Psoas muscle (tissue), 8 donors: ENCODE measurements around the gene JADE2. TPM values are rescaled to one million over a fixed set of nuclear protein-coding genes. Genes with fewer than 3 reads are reported as not detected.

Experiments used
- ATAC-seq, 4 donors: fragments of 200-7000 bp; cut with Tn5 transposase; one replicate each; pipeline ENCODE4 v1.9.1; 2020; ENCODE audit warnings: moderate library complexity in 3 of 4, mild to moderate bottlenecking in 2 of 4
- DNase-seq, 2 donors: peaks; one replicate each; pipeline ENCODE4 v3.0.0-alpha.2; 2020
- H3K27ac ChIP-seq: fragments of 200-600 bp; one replicate; pipeline ENCODE4 v1.8.0; 2022
- H3K27me3 ChIP-seq, 3 donors: fragments of 200-600 bp in 1 of 3; one replicate each; pipeline versions ENCODE4 v1.6.1 to v1.8.0; 2013 to 2022; ENCODE audit warnings: low read length in 2 of 3, mild to moderate bottlenecking in 2 of 3, moderate library complexity in 1 of 3; ENCODE audit not compliant: insufficient read depth in 3 of 3
- H3K36me3 ChIP-seq, 2 donors: fragments of 200-600 bp in 1 of 2; one replicate each; pipeline versions ENCODE4 v1.6.1 to v1.8.0; 2013 to 2022; ENCODE audit warnings: low read depth in 1 of 2, mild to moderate bottlenecking in 1 of 2, moderate library complexity in 1 of 2; ENCODE audit not compliant: insufficient read depth in 1 of 2
- H3K4me1 ChIP-seq: fragments of 200-600 bp; one replicate; pipeline ENCODE4 v1.8.0; 2022
- H3K4me3 ChIP-seq: fragments of 200-600 bp; one replicate; pipeline ENCODE4 v1.8.0; 2022; ENCODE audit warnings: mild to moderate bottlenecking
- H3K9me3 ChIP-seq: fragments of 200-600 bp; one replicate; pipeline ENCODE4 v1.8.0; 2022
- CTCF ChIP-seq: fragments of 200-600 bp; IDR thresholded peaks from one replicate; pipeline ENCODE4 v1.8.0; 2022; ENCODE audit warnings: antibody characterized with exemption
- WGBS, 3 donors: extraction: QIAGEN DNeasy Blood & Tissue Kit; methylation state at CpG; one replicate each; pipeline versions ENCODE4 v1.1.6 to v1.1.7; 2013; 5-methylcytosine and 5-hydroxymethylcytosine counted together
- intact Hi-C, 2 donors: fragments of 100-400 bp; cut with DNase I; formaldehyde crosslinking; loops; one replicate each; pipeline versions ENCODE4 v1.11.0 to v1.14.2; 2022
- polyA plus RNA-seq, 3 donors: library from polyadenylated mRNA; stranded (reverse); fragments of 200-250 nt; gene quantifications; one replicate each; pipeline ENCODE4 v1.2.3, GENCODE V29; 2013
- total RNA-seq, 4 donors: library from RNA; stranded (reverse); fragmentation: NEBNext Ultra II Directional in 2 of 4; extraction: Animal tissue kit (Norgen Biotek cat#: 25700) in 2 of 4; gene quantifications; one replicate each; pipeline versions ENCODE4 v1.2.1 to v1.2.4, GENCODE V29; 2021 to 2023
- donor health status: healthy with polysubstance abuse.
- donor health status: DM: no; HTN: no; CAD: no; lungs with moderate emphysema.
- donor health status: Bipolar disorder and iron deficiency.
- donor health status: healthy.
- donor health status: DM: yes; HTN: yes; CAD: no.
- donor health status: DM: no; HTN: no; CAD: no.
- donor health status: DM: no; HTN: no; CAD: no.
- donor health status: DM: yes; HTN: yes; CAD: no.

The JADE2 gene
- total and polyA plus RNA-seq, 7 donors: 5.0 to 15.1 (median 10.1) TPM

GRCh38 chr5:134525683-134526482 is 413 bp downstream of the JADE2 start:
- no peak for TF ChIP-seq CTCF
- Histone ChIP-seq H3K27ac (peak overlapping the region; percentile 89), H3K4me1 (peaks cover 32% of the 10 kb centered on the region), H3K27me3 (no peaks in the 10 kb centered on the region), H3K9me3 (no peaks in the 10 kb centered on the region), H3K4me3 (peak overlapping the region; percentile 94), H3K36me3 (no peaks in the 10 kb centered on the region)
- ATAC-seq (peak; percentile 10 to 26 (median 18)), DNase-seq (peak; percentile 77 to 88)
- intact Hi-C loops: loop anchor here (2.0 to 5.0 kb wide), 5 partner anchors 53 to 155 kb away; partner anchors contain the start of genes CDKN2AIPNL (in 2 of the 2), SEC24A (in 1 of the 2) and UBE2B (in 1 of the 2)
- 0 to 1% (median 0%) methylated on average over 65 to 83 of the region's 84 CpGs for WGBS, 3 donors

GRCh38 chr5:134526483-134527155 is 1.1 kb downstream of the JADE2 start:
- peak overlapping the region; percentile 94 for H3K4me3 ChIP-seq
- peak; percentile 53 for TF ChIP-seq CTCF
- H3K27ac ChIP-seq: peak overlapping the region; percentile 89
- 0 to 2% (median 1%) methylated on average over 33 to 61 of the region's 61 CpGs for WGBS, 3 donors
- no peaks in the 10 kb centered on the region for H3K36me3 ChIP-seq
- no peaks in the 10 kb centered on the region for H3K27me3 ChIP-seq
- H3K9me3 ChIP-seq: no peaks in the 10 kb centered on the region
- ATAC-seq: peak; percentile 56 to 71 (median 62)
- peak; percentile 82 to 90 for DNase-seq
- H3K4me1 ChIP-seq: peaks cover 36% of the 10 kb centered on the region
- intact Hi-C loops: loop anchor here (2.0 to 5.0 kb wide), 4 partner anchors 52 to 156 kb away; partner anchors contain the start of genes CDKN2AIPNL (in 2 of the 2), SEC24A (in 1 of the 2) and UBE2B (in 1 of the 2)

- TF ChIP-seq CTCF: peak; percentile 71
- Histone ChIP-seq H3K9me3 (no peaks in the 10 kb centered on the region), H3K36me3 (no peaks in the 10 kb centered on the region), H3K27me3 (no peaks in the 10 kb centered on the region), H3K4me3 (peak overlapping the region; percentile 94), H3K4me1 (peaks cover 40% of the 10 kb centered on the region), H3K27ac (peak overlapping the region; percentile 89)
- WGBS, 3 donors: 0 to 2% (median 2%) methylated on average over 52 to 57 of the region's 57 CpGs
- peak; percentile 86 to 89 for DNase-seq
- ATAC-seq: peak; percentile 68 to 77 (median 72)
- intact Hi-C loops: loop anchor here (2.0 to 5.0 kb wide), 4 partner anchors 51 to 157 kb away; partner anchors contain the start of genes CDKN2AIPNL (in 2 of the 2), SEC24A (in 1 of the 2) and UBE2B (in 1 of the 2)
These were observed 1.9 kb downstream of the JADE2 start for GRCh38 chr5:134527156-134527960.

GRCh38 chr5:134527961-134528424 is 2.5 kb downstream of the JADE2 start:
- Histone ChIP-seq H3K27ac (peak overlapping the region; percentile 89), H3K4me3 (peak overlapping the region; percentile 94), H3K4me1 (peaks cover 46% of the 10 kb centered on the region), H3K36me3 (no peaks in the 10 kb centered on the region), H3K27me3 (no peaks in the 10 kb centered on the region), H3K9me3 (no peaks in the 10 kb centered on the region)
- peak in 1 of 2 donors; percentile 55 for DNase-seq
- 13 to 23% (median 17%) methylated on average over 14 of the region's 14 CpGs for WGBS, 3 donors
- ATAC-seq: no peak
- TF ChIP-seq CTCF: no peak
- intact Hi-C loops: loop anchor here (2.0 to 5.0 kb wide), 4 partner anchors 51 to 157 kb away; partner anchors contain the start of genes CDKN2AIPNL (in 2 of the 2), SEC24A (in 1 of the 2) and UBE2B (in 1 of the 2)
